Measurements from ENCODE around the gene ROBO1.
"Not testable (repeated sequence)": the region's sequence is repeated elsewhere in the genome, so short reads cannot be mapped to it uniquely, and the experiment has no call there.

ROBO1 gene

GRCh38 chr3:78754066-78754743, 1013.6 kb downstream of the ROBO1 start:
- Histone ChIP-seq H3K27ac (no peak overlapping the region), H3K4me3 (no peak overlapping the region)
- DNase-seq (ENCODE audit: low spot score), result no peak
- no peak for TF ChIP-seq CTCF (IDR thresholded peaks at IDR 0.05)

DNA sequence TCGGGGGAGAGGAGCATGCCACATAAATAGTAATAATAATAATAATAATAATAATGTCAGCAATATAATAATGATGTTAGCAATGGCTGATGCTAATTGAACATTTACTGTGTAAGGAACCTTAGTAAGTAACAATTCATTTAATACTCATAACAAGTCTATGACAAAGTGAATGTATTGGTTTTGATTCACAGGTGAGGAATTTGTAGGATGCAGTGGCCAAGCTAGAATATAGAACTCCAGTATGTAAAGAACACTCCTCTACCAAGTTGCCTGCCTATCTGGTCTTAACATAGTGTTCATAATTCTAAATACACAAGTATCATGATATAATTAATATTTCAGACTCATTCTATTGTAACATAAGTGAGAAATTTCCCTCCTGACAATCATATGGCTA, 1016.5 kb downstream of the ROBO1 start:
- TF ChIP-seq CTCF (IDR thresholded peaks at IDR 0.05), result no peak
- Histone ChIP-seq H3K27ac (no peak overlapping the region), H3K4me3 (no peak overlapping the region)
- DNase-seq (ENCODE audit: low spot score), result no peak

DNA sequence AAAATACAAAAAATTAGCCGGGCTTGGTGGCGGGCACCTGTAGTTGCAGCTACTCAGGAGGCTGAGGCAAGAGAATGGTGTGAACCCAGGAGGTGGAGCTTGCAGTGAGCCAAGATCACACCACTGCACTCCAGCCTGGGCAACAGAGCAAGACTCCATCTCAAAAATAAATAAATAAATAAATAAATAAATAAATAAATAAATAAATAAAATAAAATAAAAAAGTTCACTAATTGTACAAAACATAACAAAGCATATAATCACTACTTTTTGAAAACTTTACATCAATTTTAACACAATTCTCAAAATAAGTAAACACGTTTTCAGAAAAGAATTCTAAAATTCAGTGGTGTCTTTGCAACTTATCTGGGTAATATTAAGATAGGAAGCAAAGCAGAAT, 1017.5 kb downstream of the ROBO1 start:
- not testable (repeated sequence) for H3K4me3 ChIP-seq; H3K27ac ChIP-seq; DNase-seq (ENCODE audit: low spot score)

DNA sequence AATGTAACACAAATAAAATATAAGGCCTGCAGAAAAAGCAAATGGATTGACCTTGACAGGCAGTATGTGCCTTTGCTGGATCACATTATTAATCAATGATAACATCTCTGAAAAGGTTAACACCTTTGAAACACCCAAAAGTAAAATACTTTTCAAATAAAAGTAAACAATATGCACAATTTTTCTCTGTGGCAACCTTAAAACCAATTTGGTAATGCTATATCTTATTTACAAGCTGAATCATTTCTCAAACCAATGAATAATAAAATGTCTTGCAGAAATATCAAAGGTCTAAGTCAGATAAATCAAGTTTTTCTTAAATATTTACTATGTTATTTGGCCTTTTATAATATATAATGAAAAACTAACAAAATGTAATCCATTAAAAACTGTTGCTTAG, 1018.7 kb downstream of the ROBO1 start:
- DNase-seq (ENCODE audit: low spot score), result no peak
- no peak for TF ChIP-seq CTCF (IDR thresholded peaks at IDR 0.05)
- Histone ChIP-seq H3K27ac (no peak overlapping the region), H3K4me3 (no peak overlapping the region)

GRCh38 chr3:78745847-78746246, 1022.0 kb downstream of the ROBO1 start:
- Histone ChIP-seq H3K4me3 (no peak overlapping the region), H3K27ac (no peak overlapping the region)
- DNase-seq (ENCODE audit: low spot score), result no peak
- no peak for TF ChIP-seq CTCF (IDR thresholded peaks at IDR 0.05)

DNA sequence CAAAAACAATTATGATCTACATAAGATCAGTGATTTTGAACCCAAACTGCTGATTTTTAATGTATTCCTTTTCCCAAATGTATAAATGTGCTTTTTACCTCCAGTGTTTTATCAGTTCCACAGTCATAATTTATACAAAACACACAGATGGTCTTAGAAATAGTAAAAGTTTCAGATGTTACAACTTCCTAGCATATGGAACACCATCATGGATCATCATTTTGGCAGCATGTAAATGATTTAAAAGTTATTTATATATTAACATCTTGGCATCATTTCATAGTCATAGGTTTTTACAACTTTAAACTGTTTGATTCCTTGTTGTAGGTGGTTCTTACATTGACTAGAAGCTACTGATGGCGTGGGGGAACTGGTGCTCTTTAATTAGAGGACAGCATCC, 1025.3 kb downstream of the ROBO1 start:
- no peak for DNase-seq (ENCODE audit: low spot score)
- Histone ChIP-seq H3K4me3 (no peak overlapping the region), H3K27ac (no peak overlapping the region)
- no peak for TF ChIP-seq CTCF (IDR thresholded peaks at IDR 0.05)

DNA sequence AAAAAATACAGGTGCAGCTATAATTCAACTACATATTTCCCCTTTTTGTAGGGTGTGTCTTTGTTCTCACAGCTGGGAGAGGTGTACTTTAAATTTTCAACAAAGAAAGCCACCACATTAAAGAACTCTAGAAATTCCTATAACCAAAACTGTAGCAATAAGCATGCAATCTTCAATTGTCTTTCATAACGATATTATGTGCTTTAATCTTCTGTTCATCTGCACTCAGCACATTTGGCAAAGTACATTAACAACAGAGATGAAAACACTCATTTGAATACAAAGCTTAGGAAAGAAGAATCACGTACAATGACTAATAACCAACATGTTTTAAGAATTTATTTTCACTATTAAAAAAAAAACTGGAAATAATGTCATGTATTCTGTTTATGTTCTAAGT, 1025.8 kb downstream of the ROBO1 start:
- DNase-seq (ENCODE audit: low spot score), result no peak
- Histone ChIP-seq H3K27ac (no peak overlapping the region), H3K4me3 (no peak overlapping the region)
- TF ChIP-seq CTCF (IDR thresholded peaks at IDR 0.05), result no peak

Data from coronary artery (tissue), 2 donors.